PC-9 (cell line): Measurements from ENCODE around the gene HELT.

ENCODE experiments used
- EZH2 ChIP-seq: fragments of 200-600 bp; sonication (generic); IDR thresholded peaks from 2 replicates; pipeline ENCODE4 v1.8.0; 2017; ENCODE audit warnings: antibody characterized with exemption, low read depth
- TF ChIP-seq, protein P1 (sequence below): fragments of 200-600 bp; sonication (generic); conservative IDR thresholded peaks from 2 replicates; pipeline ENCODE4 v1.6.1; 2017; ENCODE audit warnings: mixed run types, antibody characterized with exemption, mild to moderate bottlenecking, moderate library complexity

DNA sequence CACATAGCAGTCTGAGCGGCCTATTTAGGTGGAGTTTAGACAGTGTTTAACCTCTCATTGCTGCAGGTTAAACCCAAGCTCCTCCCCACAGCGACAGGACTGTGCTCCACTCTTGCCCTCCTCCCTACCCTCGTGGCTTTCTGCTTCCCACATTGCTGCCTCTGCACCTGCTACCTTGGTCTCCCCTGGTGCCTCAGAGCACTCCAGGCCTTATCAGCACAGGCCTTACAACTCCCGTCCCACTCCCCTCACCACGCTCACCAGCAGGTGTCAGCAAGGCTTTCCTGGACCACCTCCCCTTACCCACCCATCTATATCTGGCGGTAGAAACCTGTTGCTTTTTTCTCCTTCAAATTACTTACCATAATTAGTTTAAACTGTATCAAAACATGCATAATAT, 18.6 kb downstream of the HELT start:
- TF ChIP-seq, protein P1, sequence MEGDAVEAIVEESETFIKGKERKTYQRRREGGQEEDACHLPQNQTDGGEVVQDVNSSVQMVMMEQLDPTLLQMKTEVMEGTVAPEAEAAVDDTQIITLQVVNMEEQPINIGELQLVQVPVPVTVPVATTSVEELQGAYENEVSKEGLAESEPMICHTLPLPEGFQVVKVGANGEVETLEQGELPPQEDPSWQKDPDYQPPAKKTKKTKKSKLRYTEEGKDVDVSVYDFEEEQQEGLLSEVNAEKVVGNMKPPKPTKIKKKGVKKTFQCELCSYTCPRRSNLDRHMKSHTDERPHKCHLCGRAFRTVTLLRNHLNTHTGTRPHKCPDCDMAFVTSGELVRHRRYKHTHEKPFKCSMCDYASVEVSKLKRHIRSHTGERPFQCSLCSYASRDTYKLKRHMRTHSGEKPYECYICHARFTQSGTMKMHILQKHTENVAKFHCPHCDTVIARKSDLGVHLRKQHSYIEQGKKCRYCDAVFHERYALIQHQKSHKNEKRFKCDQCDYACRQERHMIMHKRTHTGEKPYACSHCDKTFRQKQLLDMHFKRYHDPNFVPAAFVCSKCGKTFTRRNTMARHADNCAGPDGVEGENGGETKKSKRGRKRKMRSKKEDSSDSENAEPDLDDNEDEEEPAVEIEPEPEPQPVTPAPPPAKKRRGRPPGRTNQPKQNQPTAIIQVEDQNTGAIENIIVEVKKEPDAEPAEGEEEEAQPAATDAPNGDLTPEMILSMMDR, result no peak
- no peak for TF ChIP-seq EZH2
